ENCODE measurements around the gene ANKRD11.
"Not testable (repeated sequence)": the region's sequence is repeated elsewhere in the genome, so short reads cannot be mapped to it uniquely, and the experiment has no call there.

The ANKRD11 gene

GRCh38 chr16:89401641-89402445 is 88.5 kb downstream of the ANKRD11 start:
- no peak for DNase-seq

GRCh38 chr16:89401205-89401604 is 89.2 kb downstream of the ANKRD11 start:
- DNase-seq = no peak

GRCh38 chr16:89400740-89401139 is 89.6 kb downstream of the ANKRD11 start:
- DNase-seq = no peak

GRCh38 chr16:89398924-89399323 is 91.4 kb downstream of the ANKRD11 start:
- DNase-seq = no peak

GRCh38 chr16:89397331-89397861 is 93.0 kb downstream of the ANKRD11 start:
- DNase-seq = no peak

DNA sequence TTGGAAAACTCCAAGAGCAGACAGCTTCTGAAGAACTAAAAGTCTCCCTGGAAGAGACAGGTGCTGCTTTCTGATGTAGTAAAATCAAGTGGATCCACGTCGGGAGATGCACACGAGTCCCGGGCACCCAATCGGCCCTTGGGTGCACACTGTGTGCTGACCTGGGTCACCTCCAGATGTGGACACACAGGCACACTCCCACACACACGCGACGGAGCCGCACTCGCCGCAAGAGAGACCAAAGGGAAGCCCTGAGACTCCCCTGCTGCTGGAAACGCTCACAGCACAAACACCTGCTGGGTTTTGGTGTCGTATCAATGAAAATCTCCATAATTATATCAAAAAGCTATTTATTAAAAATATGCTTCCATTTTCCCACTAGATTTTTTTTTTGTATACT is 94.2 kb downstream of the ANKRD11 start:
- DNase-seq = no peak

DNA sequence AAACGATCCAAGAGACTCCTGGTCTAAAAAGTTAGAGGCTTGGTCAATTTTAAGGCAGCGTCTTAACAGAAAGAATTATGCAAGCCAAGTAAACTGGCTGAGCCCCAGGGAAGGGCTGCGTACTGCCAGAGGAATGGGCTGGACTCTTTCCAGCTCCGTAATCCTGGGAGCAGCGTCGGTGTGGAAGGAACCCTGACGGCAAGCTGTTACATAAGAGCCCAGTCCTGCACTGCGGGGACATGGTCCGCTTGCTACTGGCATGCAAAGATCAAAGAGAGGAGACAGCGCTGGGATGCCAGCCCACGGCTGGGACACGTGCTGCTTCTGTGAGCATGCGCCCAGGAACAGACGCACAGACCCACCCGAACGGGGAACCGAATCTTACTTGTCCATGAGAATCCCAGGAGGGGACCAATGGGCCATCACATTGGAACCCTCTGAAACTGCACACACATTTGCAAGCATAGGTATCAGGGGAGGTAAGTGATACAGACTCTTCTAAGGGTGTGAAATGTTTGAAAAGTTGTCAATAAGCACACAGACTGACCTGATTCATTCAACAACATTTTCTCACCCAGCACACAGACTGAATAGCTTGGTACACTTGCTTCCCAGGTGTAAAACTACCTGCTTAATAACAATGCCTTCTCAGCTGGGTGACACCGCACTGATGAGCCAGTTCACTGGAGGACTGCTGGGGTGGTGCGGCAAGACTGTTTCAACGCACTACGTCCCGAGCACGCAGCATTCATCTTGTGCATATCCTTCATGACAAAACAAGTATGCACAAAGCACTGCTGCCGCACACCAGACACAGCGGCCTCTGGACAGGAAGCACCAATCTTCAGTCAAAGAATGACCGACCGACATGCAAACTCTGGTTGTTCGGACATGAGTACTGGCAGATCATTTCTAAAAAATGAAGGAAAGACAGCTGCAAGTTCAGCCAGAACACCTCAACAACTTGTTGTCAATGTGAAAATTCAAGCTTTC is 94.9 kb downstream of the ANKRD11 start:
- DNase-seq = no peak

DNA sequence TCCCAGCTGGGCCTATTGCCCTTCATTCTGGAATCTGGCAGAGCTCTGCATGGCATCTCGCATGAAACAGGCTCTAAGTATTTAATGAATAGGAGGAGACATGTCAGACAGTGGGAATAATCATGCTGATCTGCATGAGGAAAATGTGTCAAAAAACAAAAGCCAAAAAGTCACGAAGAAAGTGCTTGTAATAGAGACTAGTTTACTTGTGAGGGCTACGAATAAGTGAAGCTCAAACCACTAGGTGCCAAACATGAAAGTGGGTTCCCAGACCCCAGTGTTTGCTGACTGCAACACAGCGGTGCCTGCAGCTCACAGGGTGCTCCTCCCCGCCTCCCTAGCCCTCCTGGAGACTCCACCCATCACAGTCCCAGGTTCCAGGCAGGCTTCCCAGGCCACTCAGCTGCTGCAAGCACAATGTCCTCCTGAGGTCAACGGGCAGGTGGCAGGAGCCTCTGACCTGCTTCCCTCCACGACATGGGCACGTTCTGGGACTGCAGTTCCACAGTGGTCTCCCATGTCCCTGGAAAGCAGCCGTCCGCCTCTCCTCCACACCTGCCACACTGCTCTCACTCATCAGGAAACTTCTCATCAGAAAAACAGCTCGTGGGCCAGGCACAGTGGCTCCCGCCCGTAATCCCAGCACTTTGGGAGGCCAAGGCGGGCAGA is 96.5 kb downstream of the ANKRD11 start:
- no peak for DNase-seq

- no peak for DNase-seq
Observed at GRCh38 chr16:89392881-89393737, 97.3 kb downstream of the ANKRD11 start.

DNA sequence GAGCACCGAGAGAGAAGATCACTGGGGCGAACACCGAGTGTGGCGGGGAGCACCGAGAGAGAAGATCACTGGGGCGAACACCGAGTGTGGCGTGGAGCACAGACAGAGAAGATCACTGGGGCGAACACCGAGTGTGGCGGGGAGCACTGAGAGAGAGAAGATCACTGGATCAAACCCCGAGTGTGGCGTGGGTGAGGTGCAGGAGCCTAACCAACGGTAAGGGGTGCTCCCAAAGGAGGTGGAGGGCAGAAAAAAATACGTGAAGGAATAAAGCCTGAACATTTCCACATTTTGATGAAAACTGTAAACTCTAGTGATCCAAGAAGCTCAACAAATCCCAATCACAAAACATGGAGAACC is 100.2 kb downstream of the ANKRD11 start:
- not testable (repeated sequence) for DNase-seq

DNA sequence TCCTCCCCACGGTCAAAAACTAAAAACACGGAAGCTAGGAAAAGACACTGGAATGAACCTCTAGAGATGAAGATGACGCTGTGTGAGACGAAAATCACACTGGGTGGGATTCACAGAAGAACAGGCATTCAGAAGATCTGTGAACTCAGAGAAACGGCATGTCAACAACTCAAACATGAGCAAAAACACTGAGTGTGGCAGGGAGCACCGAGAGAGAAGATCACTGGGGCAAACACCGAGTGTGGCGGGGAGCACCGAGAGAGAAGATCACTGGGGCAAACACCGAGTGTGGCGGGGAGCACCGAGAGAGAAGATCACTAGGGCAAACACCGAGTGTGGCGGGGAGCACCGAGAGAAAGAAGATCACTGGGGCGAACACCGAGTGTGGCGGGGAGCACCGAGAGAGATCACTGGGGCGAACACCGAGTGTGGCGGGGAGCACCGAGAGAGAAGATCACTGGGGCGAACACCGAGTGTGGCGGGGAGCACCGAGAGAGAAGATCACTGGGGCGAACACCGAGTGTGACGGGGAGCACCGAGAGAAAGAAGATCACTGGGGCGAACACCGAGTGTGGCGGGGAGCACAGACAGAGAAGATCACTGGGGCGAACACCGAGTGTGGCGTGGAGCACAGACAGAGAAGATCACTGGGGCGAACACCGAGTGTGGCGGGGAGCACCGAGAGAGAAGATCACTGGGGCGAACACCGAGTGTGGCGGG is 100.7 kb downstream of the ANKRD11 start:
- DNase-seq = not testable (repeated sequence)

DNA sequence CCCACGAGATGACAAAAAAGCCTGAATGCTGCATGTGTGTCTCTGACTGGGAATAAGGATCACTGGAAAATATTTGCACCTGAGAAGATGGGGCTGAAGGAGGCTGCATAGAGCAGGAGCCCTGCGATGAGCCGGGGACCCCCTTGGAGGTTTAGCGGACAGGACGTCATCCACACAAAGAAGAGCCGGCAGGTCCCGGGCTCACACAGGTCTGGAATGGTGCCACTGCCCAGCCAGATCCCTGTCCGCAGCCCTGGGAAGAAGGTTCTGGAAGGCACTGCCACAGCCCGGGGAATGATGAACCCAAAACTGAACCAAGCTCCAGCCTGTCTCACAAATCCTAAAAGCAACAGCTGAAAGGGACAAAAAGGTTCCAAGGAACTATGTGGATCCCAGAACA is 101.8 kb downstream of the ANKRD11 start:
- DNase-seq = no peak

DNA sequence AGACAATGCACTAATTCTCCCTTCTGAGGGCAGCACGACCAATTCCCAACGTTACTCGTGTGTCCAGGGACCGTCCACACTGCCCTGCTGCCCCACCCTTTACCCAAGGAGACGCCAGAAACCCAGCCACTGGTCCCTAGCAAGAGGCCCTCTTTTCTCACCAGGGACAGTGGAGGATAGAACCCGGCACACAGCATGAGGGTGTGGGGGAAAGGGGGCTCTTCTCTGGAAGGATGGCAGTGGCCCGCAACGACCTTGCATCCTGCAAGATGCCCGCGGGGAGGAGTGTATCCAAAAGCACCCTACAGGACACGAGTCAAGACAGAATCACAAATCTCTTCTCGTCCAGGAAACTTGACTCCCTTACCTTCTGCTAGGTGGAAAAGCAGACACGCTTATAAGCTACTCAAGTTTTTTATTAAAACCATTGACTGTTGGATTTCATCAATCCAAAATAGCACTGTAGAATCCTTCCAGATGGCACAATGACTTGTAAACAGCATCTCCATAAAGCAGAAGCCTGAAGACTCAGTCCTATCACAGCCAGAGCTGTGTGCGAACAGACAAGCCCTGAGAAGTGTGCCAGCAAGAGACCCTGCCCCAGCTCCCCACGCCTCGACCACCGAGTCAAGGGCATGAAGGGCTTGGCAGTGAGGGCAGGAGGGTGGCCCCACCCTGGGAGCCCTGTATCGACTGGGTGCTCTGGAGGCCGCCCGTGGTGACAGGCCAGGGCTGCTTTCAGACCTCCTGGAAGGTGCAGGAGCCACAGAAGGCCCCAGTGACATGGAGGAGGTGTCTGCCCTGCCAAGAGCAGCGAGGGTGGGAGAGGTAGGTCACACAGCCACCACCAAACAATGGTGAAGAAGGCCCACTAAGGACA is 103.8 kb downstream of the ANKRD11 start:
- DNase-seq = no peak

- no peak for DNase-seq
Observed at GRCh38 chr16:89385712-89386111, 104.6 kb downstream of the ANKRD11 start.

DNA sequence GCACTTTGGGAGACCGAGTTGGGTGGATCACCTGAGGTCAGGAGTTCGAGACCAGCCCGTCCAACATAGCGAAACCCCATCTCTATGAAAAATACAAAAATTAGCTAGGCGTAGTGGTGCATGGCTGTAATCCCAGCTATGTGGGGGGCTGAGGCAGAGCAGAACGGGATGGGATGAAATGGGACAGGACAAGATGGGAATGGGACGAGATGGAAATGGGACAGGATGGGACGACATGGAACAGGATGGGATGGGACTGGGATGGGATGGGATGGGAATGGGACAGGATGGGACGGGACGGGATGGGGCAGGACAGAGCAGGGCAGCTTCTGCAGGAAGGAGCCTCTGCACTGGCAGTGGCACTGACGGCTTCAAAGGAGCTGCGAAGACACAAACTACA is 106.1 kb downstream of the ANKRD11 start:
- no peak for DNase-seq

GRCh38 chr16:89383095-89384003 is 107.0 kb downstream of the ANKRD11 start:
- DNase-seq = peak; percentile 57

DNA sequence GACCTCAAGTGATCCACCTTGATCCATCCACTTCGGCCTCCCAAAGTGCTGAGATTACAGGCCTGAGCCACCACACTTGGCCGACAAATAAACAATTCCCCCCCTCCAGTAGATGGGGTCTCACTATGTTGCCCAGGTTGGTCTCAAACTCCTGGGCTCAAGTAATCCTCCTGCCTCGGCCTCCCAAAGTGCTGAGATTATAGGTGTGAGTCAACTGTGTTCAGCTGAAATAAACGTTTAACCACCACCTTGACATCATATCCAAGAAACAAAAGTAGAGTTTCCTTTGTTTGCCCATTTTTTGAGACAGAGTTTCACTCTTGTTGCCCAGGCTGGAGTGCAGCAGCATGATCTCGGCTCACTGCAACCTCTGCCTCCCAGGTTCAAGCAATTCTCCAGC is 107.8 kb downstream of the ANKRD11 start:
- DNase-seq = not testable (repeated sequence)

- DNase-seq = no peak
Observed at GRCh38 chr16:89381788-89382187, 108.6 kb downstream of the ANKRD11 start.

GRCh38 chr16:89380681-89381080 is 109.7 kb downstream of the ANKRD11 start:
- DNase-seq = no peak

Data from CD4-positive, alpha-beta T cell treated with Interleukin-17A for 4 hours (primary cell).